HCT116 (cell line): ENCODE measurements around the gene DENND2A. TPM values are rescaled to one million over a fixed set of nuclear protein-coding genes. Genes with fewer than 3 reads are reported as not detected.

Experiments used
- ATAC-seq: fragments of 200-7000 bp; cut with Tn5 transposase; 2 replicates; pipeline ENCODE4 v1.9.1; 2020; ENCODE audit warnings: mild to moderate bottlenecking, moderate library complexity
- BruUV-seq: library from RNA; stranded (reverse); fragments of 400-500 nt; replicated peaks from 2 replicates; lab custom pipeline; 2021; lab: Mats Ljungman, UMichigan
- CTCF ChIA-PET: fragments of 300-600 bp; sonication (Branson Sonifier 250); formaldehyde crosslinking; loops from one replicate; lab custom pipeline; 2021; ENCODE audit warnings: antibody characterized with exemption; lab: Charles Lee
- POLR2A ChIA-PET: fragments of 300-600, 350-600 bp; sonication (Branson Sonifier 250); formaldehyde crosslinking; loops from one replicate; lab custom pipeline; 2021; ENCODE audit warnings: antibody characterized with exemption; lab: Charles Lee
- RAD21 ChIA-PET, 2 experiments: fragments of 300-600 bp; sonication (Branson Sonifier 250); formaldehyde crosslinking; loops; one replicate each; lab custom pipeline; 2023; ENCODE audit warnings: low total read pairs in 2 of 2; ENCODE audit not compliant: uncharacterized antibody in 2 of 2, unreplicated experiment in 2 of 2, low non-redundant PET in 1 of 2; lab: Charles Lee
- DNase-seq: peaks from one replicate; pipeline ENCODE4 v3.0.0-alpha.2; 2010; ENCODE audit warnings: low read depth, low spot score
- H2AFZ ChIP-seq: fragments of 200-600 bp; shearing (Covaris generic), sonication (generic); 2 replicates; pipeline ENCODE4 v1.6.1; 2017; ENCODE audit warnings: low read depth, mixed run types, mixed read lengths, antibody characterized with exemption, low read length; ENCODE audit not compliant: poor library complexity, severe bottlenecking
- H3K27ac ChIP-seq: 2 replicates; pipeline ENCODE4 v1.5.1; 2012; ENCODE audit warnings: low read depth, low read length
- H3K27me3 ChIP-seq: fragments of 200-600 bp; sonication (generic); 2 replicates; pipeline ENCODE4 v1.6.1; 2016; ENCODE audit warnings: mixed run types, low read length, mixed read lengths; ENCODE audit not compliant: insufficient read depth
- H3K36me3 ChIP-seq, 2 experiments: fragments of 200-500 bp in 1 of 2; fragments of 200-600 bp in 1 of 2; sonication (Bioruptor generic) in 1 of 2; sonication (generic) in 1 of 2; 2 replicates each; pipeline versions ENCODE4 v1.5.1 to v1.6.1; 2014 to 2016; ENCODE audit warnings: low read length in 2 of 2, inconsistent platforms in 1 of 2, mixed read lengths in 1 of 2, mixed run types in 1 of 2; ENCODE audit not compliant: insufficient read depth in 2 of 2, control insufficient read depth in 1 of 2
- H3K4me1 ChIP-seq, 2 experiments: fragments of 200-600 bp in 1 of 2; sonication (generic) in 1 of 2; 2 replicates each; pipeline versions ENCODE4 v1.5.1 to v1.6.1; 2012 to 2017; ENCODE audit warnings: low read length in 2 of 2, inconsistent platforms in 1 of 2, mild to moderate bottlenecking in 1 of 2, mixed read lengths in 1 of 2, mixed run types in 1 of 2, moderate library complexity in 1 of 2; ENCODE audit not compliant: insufficient read depth in 2 of 2, control insufficient read depth in 1 of 2
- H3K4me2 ChIP-seq: fragments of 200-600 bp; sonication (generic); 2 replicates; pipeline ENCODE4 v1.6.1; 2017; ENCODE audit warnings: mixed run types, low read length, mixed read lengths
- H3K4me3 ChIP-seq, 2 experiments: fragments of 200-600 bp in 1 of 2; sonication (generic) in 1 of 2; replicated peaks in 1 of 2; 2 replicates each; pipeline ENCODE4 v1.5.1; 2011 to 2016; ENCODE audit warnings: low read length in 2 of 2, control low read depth in 1 of 2, low read depth in 1 of 2, mild to moderate bottlenecking in 1 of 2, mixed read lengths in 1 of 2, mixed run types in 1 of 2
- H3K79me2 ChIP-seq: fragments of 200-600 bp; sonication (generic); 2 replicates; pipeline ENCODE4 v1.6.1; 2017; ENCODE audit warnings: mild to moderate bottlenecking, mixed run types, low read length, moderate library complexity, mixed read lengths; ENCODE audit not compliant: insufficient read depth
- H3K9ac ChIP-seq: fragments of 200-600 bp; sonication (generic); 2 replicates; pipeline ENCODE4 v1.6.1; 2016; ENCODE audit warnings: low read length, mixed read lengths
- H3K9me2 ChIP-seq: fragments of 200-600 bp; sonication (generic), shearing (Covaris generic); 2 replicates; pipeline ENCODE4 v1.6.1; 2017; ENCODE audit warnings: mixed run types, mild to moderate bottlenecking, moderate library complexity; ENCODE audit not compliant: insufficient read depth
- H3K9me3 ChIP-seq, 2 experiments: fragments of 200-500 bp in 1 of 2; fragments of 200-600 bp in 1 of 2; sonication (Bioruptor generic) in 1 of 2; sonication (generic) in 1 of 2; 2 replicates each; pipeline ENCODE4 v1.6.1; 2014 to 2017; ENCODE audit warnings: low read length in 2 of 2, mixed read lengths in 2 of 2, inconsistent platforms in 1 of 2, low read depth in 1 of 2, mild to moderate bottlenecking in 1 of 2, mixed run types in 1 of 2, moderate library complexity in 1 of 2; ENCODE audit not compliant: control insufficient read depth in 1 of 2, insufficient read depth in 1 of 2
- H4K20me1 ChIP-seq: fragments of 200-600 bp; sonication (generic), shearing (Covaris generic); 2 replicates; pipeline ENCODE4 v1.6.1; 2017; ENCODE audit warnings: mixed run types, mild to moderate bottlenecking, moderate library complexity; ENCODE audit not compliant: insufficient read depth
- EGR1 ChIP-seq: IDR thresholded peaks from 2 replicates; pipeline ENCODE4 v1.6.1; 2012; ENCODE audit warnings: low read depth
- ELF1 ChIP-seq: IDR thresholded peaks from 2 replicates; pipeline ENCODE4 v1.6.1; 2012; ENCODE audit warnings: low read depth, borderline replicate concordance
- EZH2 ChIP-seq: fragments of 200-600 bp; sonication (generic); IDR thresholded peaks from 2 replicates; pipeline ENCODE4 v1.6.1; 2017; ENCODE audit warnings: antibody characterized with exemption, mixed run types
- MAX ChIP-seq: IDR thresholded peaks from 2 replicates; pipeline ENCODE4 v1.6.1; 2012
- POLR2A ChIP-seq: IDR thresholded peaks from 2 replicates; pipeline ENCODE4 v1.7.0; 2011; ENCODE audit warnings: borderline replicate concordance; ENCODE audit not compliant: insufficient read depth, insufficient read length; ENCODE audit errors: extremely low read depth
- POLR2AphosphoS5 ChIP-seq: IDR thresholded peaks from 2 replicates; pipeline ENCODE4 v1.6.1; 2011; ENCODE audit warnings: mild to moderate bottlenecking, low read depth, low read length, moderate library complexity
- REST ChIP-seq: IDR thresholded peaks from 2 replicates; pipeline ENCODE4 v1.6.1; 2012; ENCODE audit warnings: low read depth
- SIN3A ChIP-seq: IDR thresholded peaks from 2 replicates; pipeline ENCODE4 v1.6.1; 2012; ENCODE audit warnings: low read depth
- TCF7L2 ChIP-seq: IDR thresholded peaks from 2 replicates; pipeline ENCODE4 v1.7.0; 2011; ENCODE audit warnings: borderline replicate concordance, inconsistent platforms; ENCODE audit not compliant: insufficient read depth, insufficient read length; ENCODE audit errors: extremely low read depth
- YY1 ChIP-seq: IDR thresholded peaks from 2 replicates; pipeline ENCODE4 v1.6.1; 2011; ENCODE audit warnings: low read length, low read depth, moderate library complexity, mild to moderate bottlenecking; ENCODE audit not compliant: insufficient replicate concordance; ENCODE audit errors: extremely low read depth
- ZBTB33 ChIP-seq: IDR thresholded peaks from 2 replicates; pipeline ENCODE4 v1.6.1; 2011; ENCODE audit warnings: mild to moderate bottlenecking, low read length, moderate library complexity; ENCODE audit not compliant: insufficient replicate concordance; ENCODE audit errors: extremely low read depth
- ZFX ChIP-seq: fragments of 450-650 bp; IDR thresholded peaks from 2 replicates; pipeline ENCODE4 v1.6.1; 2017
- intact Hi-C: fragments of 100-400 bp; cut with micrococcal nuclease; formaldehyde crosslinking; loops from 2 replicates; pipeline ENCODE4 v1.10.0; 2022
- total RNA-seq: library from RNA; stranded (reverse); gene quantifications from one replicate; pipeline ENCODE4 v1.2.1, GENCODE V29; 2021; ENCODE audit not compliant: unreplicated experiment

DENND2A gene
- total RNA-seq, 1 experiment from 2014 or later = 0.12 TPM

GRCh38 chr7:140673063-140673773 is 32.6 kb upstream of the DENND2A start:
- CTCF ChIA-PET = interaction anchor here (0.8 to 1.0 kb wide), 2 partner anchors 138 to 155 kb away, joined by 3 read pairs; no protein-coding TSS in a partner anchor
- peak; percentile 48; the same call in 1 of the 2 replicates for TF ChIP-seq MAX
- TF ChIP-seq ELF1 = no peak
- TF ChIP-seq YY1 = no peak
- TF ChIP-seq POLR2A = peak; percentile 25
- no peak for TF ChIP-seq EZH2
- no peak; the same call in 1 of the 2 replicates for TF ChIP-seq EGR1
- peak; percentile 55; the same call in 1 of the 2 replicates for TF ChIP-seq POLR2AphosphoS5
- peak; percentile 38; the same call in 1 of the 2 replicates for TF ChIP-seq SIN3A
- TF ChIP-seq ZBTB33 = no peak
- no peak for TF ChIP-seq REST
- TF ChIP-seq TCF7L2 = peak; percentile 51
- TF ChIP-seq ZFX = peak; percentile 96
- intact Hi-C loops = loop anchor here (5.0 kb wide), 1 partner anchor 859 kb away; no protein-coding TSS in a partner anchor

More at GRCh38 chr7:140673063-140673773, 32.6 kb upstream of the DENND2A start:
- Histone ChIP-seq H3K9me2 (no peaks in the 10 kb centered on the region), H3K9ac (peak overlapping the region; percentile 59), H3K4me2 (peak overlapping the region; percentile 97), H3K27me3 (no peaks in the 10 kb centered on the region), H3K4me1 (peaks cover 9 to 27% of the 10 kb centered on the region in 2 experiments), H2AFZ (peak overlapping the region; percentile 35), H3K27ac (peak overlapping the region; percentile 87), H3K36me3 (no peaks in the 10 kb centered on the region), H3K79me2 (no peaks in the 10 kb centered on the region), H3K9me3 (no peaks in the 10 kb centered on the region), H3K4me3 (peak overlapping the region; percentile 52 to 66), H4K20me1 (no peaks in the 10 kb centered on the region)
- peak; percentile 78 for ATAC-seq
- no peak for DNase-seq
- ChIA-PET RAD21 (interaction anchor here in 1 of 2 experiments (0.7 kb wide), 1 partner anchor 104 kb away, joined by 4 read pairs; no protein-coding TSS in a partner anchor), POLR2A (interaction anchor here (1.2 kb wide), 1 partner anchor 19 kb away, joined by 3 read pairs; no protein-coding TSS in a partner anchor)
- BruUV-seq = no TSS peak
